Forelimb muscle (tissue), 1 donor: ENCODE data around the gene PXK. TPM values are rescaled to one million over a fixed set of nuclear protein-coding genes. Genes with fewer than 3 reads are reported as not detected.

Source experiments
- DNase-seq: peaks from one replicate; pipeline ENCODE4 v3.0.0-alpha.2; 2013; ENCODE audit warnings: low read depth
- polyA plus RNA-seq: library from polyadenylated mRNA; unstranded; fragments of 120-200 nt; gene quantifications from one replicate; pipeline ENCODE4 v1.2.1, GENCODE V29; 2013; ENCODE audit not compliant: insufficient read length

The PXK gene
- polyA plus RNA-seq, 1 donor: 19.4 TPM

DNA sequence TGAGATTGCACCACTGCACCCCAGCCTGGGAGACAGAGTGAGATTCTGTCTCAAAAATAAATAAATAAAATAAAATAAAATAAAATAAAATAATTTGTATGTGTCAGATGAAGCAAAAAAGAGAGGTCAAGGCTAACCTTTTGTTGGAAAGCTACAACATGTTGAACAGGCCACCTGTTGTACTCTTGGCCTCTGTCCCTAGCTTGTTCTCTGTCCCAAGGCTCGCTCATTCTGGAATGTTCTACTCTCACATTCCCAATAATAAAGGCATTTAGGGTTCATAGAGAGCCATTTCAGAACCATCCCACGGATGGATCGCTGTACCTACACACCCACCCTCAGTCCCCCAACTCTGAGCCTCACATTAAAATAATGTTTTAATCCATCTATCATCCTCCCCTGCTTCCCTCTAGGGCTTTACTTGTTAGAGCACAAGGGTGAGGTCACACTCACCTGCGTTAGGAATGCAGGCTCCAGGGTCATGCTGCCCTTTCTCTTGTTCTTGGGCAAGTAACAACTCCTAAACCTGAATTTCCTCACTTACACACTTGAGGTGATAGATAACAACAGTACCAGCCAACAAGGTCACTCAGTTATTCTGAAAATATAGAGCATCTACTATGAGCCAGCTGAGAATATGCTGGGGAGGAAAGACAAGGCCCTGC lies 134.3 kb downstream of the PXK start:
- no peak for DNase-seq

DNA sequence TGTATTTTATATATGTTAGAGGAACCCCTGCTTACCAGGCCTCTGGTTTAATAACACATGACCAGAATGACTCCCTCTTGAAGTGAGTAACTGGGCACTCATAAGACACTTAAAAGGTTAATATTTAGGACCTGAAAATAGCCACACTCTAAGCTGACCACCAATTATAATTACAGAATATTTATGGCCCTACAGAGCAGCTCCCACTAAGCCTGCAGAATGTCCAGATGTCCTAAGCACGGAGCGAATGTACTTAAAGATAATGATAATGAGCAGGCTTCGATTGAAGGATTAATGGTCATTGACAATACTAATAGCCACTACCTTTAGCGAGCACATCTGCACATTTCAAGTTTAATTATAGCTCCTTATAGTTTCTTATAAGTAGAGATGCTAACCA lies 136.4 kb downstream of the PXK start:
- no peak for DNase-seq

DNA sequence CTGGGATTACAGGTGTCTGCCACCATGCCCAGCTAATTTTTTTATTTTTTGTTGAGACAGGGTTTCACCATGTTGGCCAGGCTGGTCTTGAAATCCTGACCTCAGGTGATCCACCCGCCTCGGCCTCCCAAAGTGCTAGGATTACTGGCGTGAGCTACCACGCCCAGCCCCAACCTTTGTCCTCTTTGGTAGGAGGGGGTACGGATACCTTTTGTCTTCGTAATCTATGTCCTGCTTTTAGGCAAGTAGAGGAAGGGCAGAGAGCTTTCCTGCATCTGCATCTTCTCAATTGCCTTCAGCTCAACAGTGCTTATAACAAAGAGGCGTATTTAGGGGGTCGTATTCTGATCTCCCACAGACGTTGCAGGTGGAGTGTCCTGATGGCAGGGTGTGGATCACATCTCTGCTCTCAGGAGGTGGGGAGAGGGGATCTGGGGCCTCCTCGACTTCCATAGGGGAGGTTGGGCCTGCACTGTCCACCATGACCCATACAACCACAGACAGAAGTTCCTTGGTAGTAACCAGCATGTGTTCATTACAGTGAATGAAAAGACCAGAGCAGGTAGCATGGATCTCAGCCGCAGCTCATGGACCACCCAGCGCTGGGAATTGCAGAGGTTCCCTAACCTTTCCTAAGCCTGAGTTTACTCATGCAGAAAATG lies 137.8 kb downstream of the PXK start:
- no peak for DNase-seq

DNA sequence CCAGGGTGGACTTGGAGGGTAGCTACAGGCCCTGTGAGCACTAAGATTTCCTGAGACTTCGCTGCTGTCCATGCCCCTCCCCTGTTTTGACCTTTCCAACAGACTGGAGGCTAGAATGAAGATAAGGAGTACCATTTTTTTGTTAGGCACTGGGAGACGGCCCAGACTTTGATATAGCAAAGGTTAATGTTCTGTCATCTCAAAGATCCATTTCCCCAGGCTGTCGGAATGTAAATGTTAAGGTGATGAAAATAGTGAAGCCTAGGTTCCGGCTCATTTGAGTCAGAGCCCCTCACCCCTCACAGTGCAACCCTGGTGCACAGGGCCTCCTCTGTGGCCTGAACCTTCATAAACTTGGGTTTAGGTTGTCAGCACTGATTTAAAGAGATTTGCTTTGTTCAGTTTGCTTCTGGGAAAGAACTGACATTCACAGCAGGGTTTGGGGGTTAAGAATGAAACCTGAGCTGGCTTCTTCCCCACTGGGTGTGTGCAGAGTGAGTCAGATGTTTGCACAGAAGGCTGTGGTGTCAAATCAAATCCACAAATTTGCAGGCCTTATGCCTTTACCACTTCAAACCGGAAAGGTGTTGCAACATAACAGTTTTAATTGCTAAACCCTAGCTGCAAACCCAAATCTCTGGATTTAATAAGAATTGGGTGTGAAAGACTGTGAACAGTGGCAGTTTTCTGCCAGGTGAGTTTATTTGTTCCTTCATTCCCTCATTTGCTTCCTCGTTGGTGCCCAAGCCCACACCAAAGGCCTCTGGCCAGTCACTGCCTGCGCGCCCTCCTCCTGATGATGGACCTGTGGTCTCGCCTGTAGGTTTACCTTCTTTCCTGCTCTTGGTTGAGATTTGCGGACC lies 138.6 kb downstream of the PXK start:
- DNase-seq: no peak

DNA sequence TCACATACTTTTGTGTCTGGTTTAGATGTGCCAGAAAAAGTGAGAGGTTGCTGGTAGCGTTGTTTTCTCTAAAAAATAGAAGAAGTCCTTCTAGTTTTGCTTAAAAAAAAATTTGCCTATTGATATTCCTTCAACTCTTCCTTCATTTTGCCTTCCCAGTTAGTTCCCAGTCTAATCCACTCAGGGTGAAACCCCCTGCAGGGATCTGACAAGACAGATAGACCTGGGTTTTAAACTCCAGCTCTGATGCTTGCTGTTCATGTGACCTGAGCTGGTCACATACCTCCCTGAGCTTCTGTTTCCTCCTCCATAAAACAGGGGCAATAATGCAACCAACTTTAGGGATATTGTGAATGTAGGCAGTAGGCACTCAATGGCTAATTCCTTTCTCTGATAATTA lies 140.6 kb downstream of the PXK start:
- DNase-seq: no peak

DNA sequence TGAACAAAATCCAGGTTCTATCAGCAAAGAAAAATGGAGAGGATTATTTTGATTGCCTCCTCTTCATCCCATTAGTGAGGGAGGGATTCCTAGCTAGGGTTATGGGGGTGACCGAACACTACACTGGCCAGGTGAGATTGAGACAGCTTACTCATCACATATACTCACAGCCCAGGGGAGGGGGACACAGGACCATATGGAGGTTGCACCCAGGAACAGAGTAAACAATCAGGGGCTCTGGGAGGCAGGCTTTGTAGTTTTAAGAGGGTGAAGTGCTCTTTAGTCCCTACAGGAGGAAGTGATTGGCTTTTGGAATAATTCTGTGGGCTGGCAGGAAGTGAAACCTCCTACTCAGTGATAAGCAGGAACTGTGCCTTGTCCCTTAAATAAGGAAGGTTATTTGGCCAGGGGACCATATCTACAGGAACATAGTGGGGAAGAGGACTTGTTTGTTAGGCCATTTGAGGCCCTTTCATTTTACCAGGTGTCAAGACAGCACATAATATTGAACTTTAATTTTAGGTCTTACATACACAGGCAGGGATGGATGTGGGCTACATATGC lies 141.7 kb downstream of the PXK start:
- no peak for DNase-seq

DNA sequence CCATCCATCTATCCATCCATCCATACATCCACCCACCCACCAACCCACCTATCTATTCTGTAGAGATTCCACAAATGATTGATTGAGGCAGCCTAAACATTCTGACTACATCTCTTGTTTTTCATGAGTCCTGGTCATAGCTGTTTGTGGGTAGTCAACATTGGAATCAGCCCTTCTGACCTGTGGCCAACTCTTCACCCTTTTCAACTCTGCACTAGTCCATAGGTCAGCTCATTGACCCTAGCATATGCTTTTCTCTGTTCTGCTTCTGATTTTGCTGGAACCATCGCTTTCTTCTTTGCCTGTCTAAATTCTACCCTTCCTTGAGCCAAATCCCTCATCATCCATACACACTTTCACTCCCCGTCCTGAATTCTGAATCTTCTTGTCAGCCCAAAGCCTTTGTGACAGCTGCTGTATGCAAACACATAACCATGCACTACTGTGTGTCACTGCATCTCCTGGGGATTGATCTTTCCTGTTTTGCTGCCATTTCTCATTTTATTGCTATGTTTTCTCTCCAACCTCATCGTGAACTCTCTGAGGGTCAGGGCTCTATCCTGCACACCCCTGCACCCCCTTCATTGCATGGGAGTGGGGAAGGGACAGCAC lies 142.4 kb downstream of the PXK start:
- no peak for DNase-seq

Other genes with a start within 250 kb of the PXK start
- 0.86 TPM for gene DNASE1L3, start 121.9 kb upstream of the PXK start, polyA plus RNA-seq
- 4.8 TPM for gene ABHD6, start 95.1 kb upstream of the PXK start, polyA plus RNA-seq
- 26.0 TPM for gene RPP14, start 26.6 kb upstream of the PXK start, polyA plus RNA-seq
- gene HTD2, start 26.4 kb upstream of the PXK start, polyA plus RNA-seq: 10.5 TPM
- 81.6 TPM for gene PDHB, start 100.9 kb downstream of the PXK start, polyA plus RNA-seq
- 11.7 TPM for gene KCTD6, start 159.2 kb downstream of the PXK start, polyA plus RNA-seq
- 22.2 TPM for gene ACOX2, start 204.3 kb downstream of the PXK start, polyA plus RNA-seq
- 0.72 TPM for gene FAM107A, start 244.5 kb downstream of the PXK start, polyA plus RNA-seq